LNCAP (cell line): ENCODE data around the gene CDH10.

Source experiments
- TF ChIP-seq, protein P1 (sequence below): fragments of 450-650 bp; IDR thresholded peaks from 2 replicates; pipeline ENCODE4 v1.5.1; 2017; ENCODE audit warnings: mild to moderate bottlenecking

Gene CDH10

GRCh38 chr5:24487368-24488229 is 157.2 kb downstream of the CDH10 start:
- TF ChIP-seq, protein P1, sequence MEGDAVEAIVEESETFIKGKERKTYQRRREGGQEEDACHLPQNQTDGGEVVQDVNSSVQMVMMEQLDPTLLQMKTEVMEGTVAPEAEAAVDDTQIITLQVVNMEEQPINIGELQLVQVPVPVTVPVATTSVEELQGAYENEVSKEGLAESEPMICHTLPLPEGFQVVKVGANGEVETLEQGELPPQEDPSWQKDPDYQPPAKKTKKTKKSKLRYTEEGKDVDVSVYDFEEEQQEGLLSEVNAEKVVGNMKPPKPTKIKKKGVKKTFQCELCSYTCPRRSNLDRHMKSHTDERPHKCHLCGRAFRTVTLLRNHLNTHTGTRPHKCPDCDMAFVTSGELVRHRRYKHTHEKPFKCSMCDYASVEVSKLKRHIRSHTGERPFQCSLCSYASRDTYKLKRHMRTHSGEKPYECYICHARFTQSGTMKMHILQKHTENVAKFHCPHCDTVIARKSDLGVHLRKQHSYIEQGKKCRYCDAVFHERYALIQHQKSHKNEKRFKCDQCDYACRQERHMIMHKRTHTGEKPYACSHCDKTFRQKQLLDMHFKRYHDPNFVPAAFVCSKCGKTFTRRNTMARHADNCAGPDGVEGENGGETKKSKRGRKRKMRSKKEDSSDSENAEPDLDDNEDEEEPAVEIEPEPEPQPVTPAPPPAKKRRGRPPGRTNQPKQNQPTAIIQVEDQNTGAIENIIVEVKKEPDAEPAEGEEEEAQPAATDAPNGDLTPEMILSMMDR: no peak

DNA sequence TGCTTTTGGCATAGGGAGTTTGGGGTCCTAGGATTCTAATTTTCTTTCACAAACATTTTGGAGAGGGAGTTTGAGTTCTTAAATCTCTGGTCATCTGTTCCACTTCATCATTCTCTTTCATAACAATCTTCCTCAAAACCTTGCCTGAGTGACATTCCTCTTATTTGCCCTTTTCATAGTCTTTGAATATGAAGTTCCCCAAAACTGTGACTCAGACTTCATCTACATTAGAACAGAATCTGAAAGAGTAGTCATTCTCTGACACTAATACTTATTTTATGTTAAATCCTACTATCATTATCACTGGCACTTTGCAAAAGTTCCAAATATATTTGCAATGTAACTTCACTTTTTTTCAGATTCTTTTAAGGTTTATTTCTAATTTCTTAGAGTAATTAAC is 163.8 kb downstream of the CDH10 start:
- TF ChIP-seq, protein P1: no peak

GRCh38 chr5:24477958-24478357 is 166.8 kb downstream of the CDH10 start:
- TF ChIP-seq, protein P1: no peak

DNA sequence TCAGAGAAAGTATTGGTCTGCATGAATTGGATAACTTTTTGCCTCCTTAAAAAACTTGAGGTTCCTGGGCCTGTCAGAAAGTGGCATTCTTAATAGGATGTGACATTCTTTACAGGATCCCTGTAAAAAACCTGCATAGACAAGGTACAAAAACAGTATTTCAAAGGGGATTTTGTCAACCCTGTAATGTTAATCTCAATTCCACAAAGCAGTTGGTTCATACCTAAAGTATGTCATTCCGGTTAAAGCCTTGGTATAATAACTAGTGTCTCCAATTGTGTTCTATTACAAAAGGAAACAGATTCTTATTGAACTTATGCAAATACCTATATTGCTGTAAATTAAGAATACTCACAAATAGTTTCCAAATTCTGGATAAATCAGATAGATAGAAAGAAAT is 169.7 kb downstream of the CDH10 start:
- TF ChIP-seq, protein P1: no peak

- TF ChIP-seq, protein P1: no peak
Observed at GRCh38 chr5:24474685-24475084, 170.1 kb downstream of the CDH10 start.

DNA sequence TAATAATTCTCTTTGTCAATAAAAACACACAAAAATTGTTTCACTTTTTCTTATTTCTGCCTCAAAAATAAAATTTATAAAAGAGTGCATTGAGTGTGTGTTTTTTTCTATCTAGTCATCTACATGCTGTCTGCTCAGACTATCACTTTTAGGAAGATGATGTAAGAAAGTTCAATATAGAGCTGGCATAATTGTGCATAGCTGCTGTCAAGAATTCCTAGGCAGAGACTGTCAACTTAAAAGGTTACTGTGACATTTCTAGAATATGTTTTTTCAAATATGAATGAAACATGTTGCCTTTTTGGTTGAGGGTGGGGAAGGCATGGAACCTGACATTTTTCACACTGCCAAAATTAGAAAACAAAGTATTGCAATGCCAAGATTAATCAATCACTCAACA is 172.3 kb downstream of the CDH10 start:
- TF ChIP-seq, protein P1: no peak

DNA sequence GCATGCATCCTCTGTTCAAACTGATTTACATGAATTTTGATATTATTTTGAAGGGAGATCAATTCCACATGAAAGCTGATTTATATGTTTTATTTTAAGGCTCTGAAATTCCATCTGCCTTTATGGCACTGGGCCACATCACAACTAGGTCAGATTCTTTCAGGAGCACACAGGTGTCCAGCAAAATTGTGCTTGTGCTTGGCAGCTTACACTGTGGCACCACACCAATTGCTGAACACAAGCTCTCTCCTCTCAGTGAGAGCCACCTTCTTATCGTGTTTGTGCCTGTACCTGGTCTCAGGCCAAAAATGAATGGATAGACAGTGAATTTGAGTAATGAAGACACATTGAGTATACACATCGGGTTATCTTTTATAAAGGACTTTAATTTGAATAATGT is 200.4 kb downstream of the CDH10 start:
- TF ChIP-seq, protein P1: no peak
